Upper lobe of left lung (tissue), 4 donors: ENCODE results near the gene LGALS1.

Source experiments
- POLR2A ChIP-seq, 4 donors: fragments of 450-650 bp; IDR thresholded peaks; one replicate each; pipeline ENCODE4 v1.5.1; 2016 to 2017; ENCODE audit warnings: antibody characterized with exemption in 4 of 4, mild to moderate bottlenecking in 2 of 4
- POLR2AphosphoS5 ChIP-seq, 2 donors: sonication (generic); formaldehyde crosslinking; IDR thresholded peaks; one replicate each; pipeline ENCODE4 v1.5.1; 2017; ENCODE audit warnings: antibody characterized with exemption in 2 of 2

DNA sequence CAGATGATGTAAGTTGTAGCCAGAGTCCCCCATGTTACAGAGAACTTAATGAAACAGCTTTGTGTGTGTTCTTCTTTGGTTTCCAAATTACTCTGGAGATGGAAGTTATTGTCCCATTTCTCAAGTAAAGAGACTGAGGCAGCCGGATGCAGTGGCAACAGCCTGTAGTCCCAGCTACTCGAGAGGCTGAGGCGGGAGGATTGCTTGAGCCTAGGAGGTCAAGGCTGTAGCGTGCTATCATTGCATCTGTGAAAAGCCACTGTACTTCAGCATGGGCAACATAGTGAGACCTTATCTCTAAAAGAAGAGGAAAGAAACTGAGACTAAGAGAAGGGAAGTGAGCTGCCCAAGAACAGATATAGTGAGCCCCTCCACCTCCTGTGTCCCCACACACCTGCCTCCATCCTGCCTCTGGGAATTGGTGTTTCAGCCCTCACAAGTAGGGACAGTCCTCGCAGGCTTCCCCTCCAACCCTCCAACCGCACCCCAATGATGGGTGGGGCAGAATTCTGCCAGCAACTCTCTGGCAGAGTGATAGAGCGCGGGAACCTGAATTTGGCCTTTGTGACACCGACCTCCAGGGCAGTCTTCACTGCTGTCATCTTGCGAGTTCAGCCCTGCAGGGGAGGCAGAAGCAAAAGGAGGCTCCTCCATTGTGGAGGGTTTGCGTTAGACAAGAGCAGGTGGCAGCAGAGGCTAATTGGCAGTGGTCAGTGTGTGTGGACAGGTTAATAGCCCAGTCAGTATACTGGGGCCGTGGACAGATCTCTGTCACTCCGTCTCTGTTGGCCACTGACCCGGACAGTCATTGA lies 15.3 kb upstream of the LGALS1 start:
- TF ChIP-seq POLR2AphosphoS5 (IDR thresholded peaks at IDR 0.05) (no peak), POLR2A (IDR thresholded peaks at IDR 0.05) (no peak)
